Measurements from ENCODE around the gene EMCN.
"Not testable (repeated sequence)": the region's sequence is repeated elsewhere in the genome, so short reads cannot be mapped to it uniquely, and the experiment has no call there.

Gene EMCN

GRCh38 chr4:100391086-100391485, 126.7 kb downstream of the EMCN start:
- DNase-seq (ENCODE audit: low spot score), result no peak
- TF ChIP-seq CTCF (IDR thresholded peaks at IDR 0.05; ENCODE audit: extremely low read depth, missing control alignments), result no peak

DNA sequence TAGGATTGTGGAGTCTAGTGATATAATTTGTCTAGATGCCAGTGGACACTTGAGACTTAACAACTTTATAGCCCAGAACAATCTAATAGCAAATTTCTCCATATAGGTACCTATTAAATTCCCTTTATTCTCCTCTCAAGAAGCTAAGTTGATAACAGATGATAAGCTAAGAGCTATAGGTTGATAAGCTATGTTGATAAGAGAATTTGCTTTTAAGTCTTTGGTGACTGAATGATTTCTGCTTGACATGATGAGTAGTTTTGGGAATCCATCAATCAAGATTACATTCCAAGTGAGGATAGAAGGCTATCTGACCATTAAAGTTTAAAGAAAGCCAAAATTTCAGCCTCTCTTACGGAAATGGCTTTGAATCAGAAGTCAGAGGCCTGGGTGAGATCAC, 131.6 kb downstream of the EMCN start:
- no peak for TF ChIP-seq CTCF (IDR thresholded peaks at IDR 0.05; ENCODE audit: extremely low read depth, missing control alignments)
- no peak for DNase-seq (ENCODE audit: low spot score)

DNA sequence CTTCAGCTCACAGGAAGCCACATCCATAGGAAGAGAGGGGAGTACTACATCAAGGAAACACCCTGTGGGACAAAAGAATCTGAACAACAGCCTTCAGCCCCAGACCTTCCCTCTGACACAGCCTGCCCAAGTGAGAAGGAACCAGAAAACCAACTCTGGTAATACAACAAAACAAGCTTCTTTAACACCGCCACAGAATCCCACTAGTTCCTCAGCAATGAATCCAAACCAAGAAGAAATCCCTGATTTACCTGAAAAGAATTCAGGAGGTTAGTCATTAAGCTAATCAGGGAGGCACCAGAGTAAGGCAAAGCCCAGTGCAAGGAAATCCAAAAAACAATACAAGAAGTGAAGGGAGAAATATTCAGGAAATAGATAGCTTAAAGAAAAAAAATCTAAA, 137.4 kb downstream of the EMCN start:
- not testable (repeated sequence) for DNase-seq (ENCODE audit: low spot score)

- TF ChIP-seq CTCF (IDR thresholded peaks at IDR 0.05; ENCODE audit: extremely low read depth, missing control alignments), result no peak
- no peak for DNase-seq (ENCODE audit: low spot score)
Observed at GRCh38 chr4:100379583-100380105, 138.2 kb downstream of the EMCN start.

GRCh38 chr4:100372432-100372831, 145.4 kb downstream of the EMCN start:
- DNase-seq (ENCODE audit: low spot score), result no peak
- no peak for TF ChIP-seq CTCF (IDR thresholded peaks at IDR 0.05; ENCODE audit: extremely low read depth, missing control alignments)

DNA sequence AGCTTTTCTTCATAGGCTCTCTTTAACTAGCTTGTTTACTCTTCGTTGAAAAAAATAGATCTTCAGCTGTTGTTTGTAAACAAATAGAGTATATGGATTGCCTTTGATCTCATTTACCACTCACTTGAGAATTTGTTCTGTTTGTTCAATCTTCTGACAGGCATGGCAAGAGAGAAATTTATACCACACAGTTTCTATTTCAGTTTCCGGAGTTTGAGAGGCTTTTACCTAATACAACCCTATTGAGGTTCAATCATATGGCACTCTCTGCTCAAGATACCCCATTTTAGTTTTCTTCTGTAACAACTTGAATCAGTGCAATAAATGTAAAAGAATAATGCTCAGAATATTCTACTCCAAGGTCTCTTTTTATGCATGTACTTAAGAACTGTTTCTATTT, 148.0 kb downstream of the EMCN start:
- no peak for TF ChIP-seq CTCF (IDR thresholded peaks at IDR 0.05; ENCODE audit: extremely low read depth, missing control alignments)
- no peak for DNase-seq (ENCODE audit: low spot score)

DNA sequence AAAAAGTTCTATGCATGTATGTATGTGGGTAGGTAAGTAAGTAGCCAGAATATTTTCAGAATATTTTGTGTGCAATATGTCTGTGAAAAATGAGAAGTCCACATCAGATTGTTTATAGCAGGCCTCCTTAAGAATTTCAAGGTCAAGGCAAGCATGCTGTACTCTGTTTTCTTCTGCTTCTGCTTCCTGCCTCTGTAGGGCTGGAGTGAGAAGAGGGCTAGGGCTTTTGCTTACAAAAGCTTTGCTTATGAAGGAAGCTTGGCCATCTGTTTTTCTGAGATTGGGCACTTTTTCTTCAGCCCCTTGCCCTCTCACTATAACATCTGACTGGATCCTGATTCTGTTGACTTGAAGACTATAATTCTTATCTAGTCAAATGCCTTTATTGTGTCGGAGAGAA, 150.4 kb downstream of the EMCN start:
- no peak for DNase-seq (ENCODE audit: low spot score)
- TF ChIP-seq CTCF (IDR thresholded peaks at IDR 0.05; ENCODE audit: extremely low read depth, missing control alignments), result no peak

DNA sequence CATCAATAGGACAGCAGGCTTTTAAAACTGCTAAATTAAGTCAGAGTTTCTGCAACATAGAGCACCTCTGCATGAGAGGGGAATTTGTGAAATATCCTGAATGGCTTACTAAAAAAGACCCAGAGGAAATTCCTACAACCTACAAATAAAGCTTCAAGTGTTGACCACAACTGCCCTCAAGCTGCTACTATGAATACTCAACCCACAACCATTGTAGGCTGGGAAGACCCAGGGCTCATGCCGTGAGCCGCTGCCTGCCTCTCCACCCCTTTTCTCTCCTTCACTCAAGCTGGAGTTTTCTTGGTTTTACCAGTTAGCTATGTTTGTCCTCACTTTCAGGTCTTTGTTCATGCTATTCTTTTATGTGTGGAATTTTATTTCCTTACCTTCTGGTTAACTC, 151.6 kb downstream of the EMCN start:
- DNase-seq (ENCODE audit: low spot score), result no peak
- TF ChIP-seq CTCF (IDR thresholded peaks at IDR 0.05; ENCODE audit: extremely low read depth, missing control alignments), result no peak

All from GM20000 (cell line).